Stimulated activated CD8-positive, alpha-beta memory T cell treated with anti-CD3 and anti-CD28 coated beads, Interleukin-2, amount 100 ng/mL, for 1 hour (primary cell): ENCODE measurements around the gene GPC5.

Source experiments
- DNase-seq, 2 donors: peaks; one replicate each; pipeline ENCODE4 v3.0.0-alpha.2; 2020; ENCODE audit warnings: low read depth in 2 of 2

GPC5 gene

GRCh38 chr13:92354583-92354982 is 956.2 kb downstream of the GPC5 start:
- DNase-seq = no peak

DNA sequence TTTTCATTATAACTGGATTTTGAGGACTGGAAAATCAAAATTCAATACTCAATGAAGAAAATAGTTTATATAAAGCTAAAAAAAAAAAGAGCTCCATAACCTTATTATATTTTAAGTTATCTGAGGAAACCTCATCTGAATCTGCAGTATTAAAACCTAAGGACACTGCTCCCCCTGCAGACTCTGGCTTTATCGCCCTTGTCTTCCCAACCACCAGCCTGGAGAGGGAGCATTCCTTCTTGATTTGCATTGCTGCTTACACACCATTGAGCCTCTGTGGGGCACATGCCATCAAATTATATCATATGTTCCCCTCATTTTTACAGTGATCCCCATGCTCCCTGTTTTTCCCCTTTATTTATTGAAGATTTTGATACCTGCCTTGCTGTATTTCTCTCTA is 956.8 kb downstream of the GPC5 start:
- no peak for DNase-seq

GRCh38 chr13:92362717-92363116 is 964.3 kb downstream of the GPC5 start:
- no peak for DNase-seq

GRCh38 chr13:92365904-92366303 is 967.5 kb downstream of the GPC5 start:
- no peak for DNase-seq

DNA sequence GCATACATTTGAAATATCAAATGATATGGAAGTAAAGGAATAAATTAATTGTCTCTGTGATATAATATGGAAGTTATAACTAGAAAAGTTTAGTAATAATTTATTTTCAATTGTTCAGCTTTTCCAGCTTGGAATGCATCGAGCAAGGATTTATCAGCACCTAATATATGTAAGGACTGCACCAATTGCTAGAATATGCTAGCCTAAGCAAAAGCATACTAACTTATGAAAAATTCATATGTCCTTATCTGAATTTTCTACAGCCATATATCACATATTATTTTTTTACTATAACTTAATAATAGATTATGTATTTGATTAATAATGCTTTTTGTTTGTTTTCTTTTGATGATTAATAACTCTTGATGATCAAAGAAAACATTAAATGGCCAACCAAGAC is 979.0 kb downstream of the GPC5 start:
- DNase-seq = no peak

DNA sequence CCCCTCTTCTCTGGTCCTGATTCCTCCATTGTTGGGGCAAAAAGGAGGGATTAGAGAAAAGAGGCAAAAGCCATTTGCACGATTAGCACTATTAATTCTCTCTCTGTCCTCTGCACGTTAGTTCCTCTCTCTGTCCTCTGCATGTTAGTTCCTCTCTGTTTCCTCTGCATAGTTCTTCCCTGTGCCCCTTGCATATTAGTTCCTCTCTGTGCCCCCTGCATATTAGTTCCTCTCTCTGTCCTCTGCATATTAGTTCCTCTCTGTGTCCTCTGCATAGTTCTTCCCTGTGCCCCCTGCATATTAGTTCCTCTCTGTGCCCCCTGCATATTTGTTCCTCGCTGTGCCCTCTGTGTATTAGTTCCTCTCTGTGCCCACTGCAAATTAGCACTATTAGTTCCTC is 981.0 kb downstream of the GPC5 start:
- no peak for DNase-seq

DNA sequence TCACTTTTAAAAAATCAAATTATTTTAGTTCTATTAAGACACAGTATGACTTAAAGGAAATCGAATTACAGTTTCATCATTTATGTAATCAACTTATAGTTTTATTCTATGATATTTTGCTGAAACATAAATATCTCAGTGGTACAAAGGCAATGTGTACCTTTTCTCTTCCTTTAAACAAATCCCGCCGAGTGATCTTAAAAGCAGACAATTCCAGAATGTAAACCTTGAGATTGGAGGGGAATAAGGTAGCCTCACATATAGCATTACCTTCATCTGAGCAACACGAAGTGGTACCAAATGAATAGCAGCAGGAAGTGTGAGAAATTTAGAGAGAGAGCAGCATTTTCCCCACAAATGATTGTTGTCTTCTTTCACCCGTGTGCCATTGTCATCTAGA is 986.0 kb downstream of the GPC5 start:
- no peak for DNase-seq

GRCh38 chr13:92387245-92387644 is 988.8 kb downstream of the GPC5 start:
- no peak for DNase-seq

- DNase-seq = no peak
These were observed 991.8 kb downstream of the GPC5 start for GRCh38 chr13:92390217-92390616.

DNA sequence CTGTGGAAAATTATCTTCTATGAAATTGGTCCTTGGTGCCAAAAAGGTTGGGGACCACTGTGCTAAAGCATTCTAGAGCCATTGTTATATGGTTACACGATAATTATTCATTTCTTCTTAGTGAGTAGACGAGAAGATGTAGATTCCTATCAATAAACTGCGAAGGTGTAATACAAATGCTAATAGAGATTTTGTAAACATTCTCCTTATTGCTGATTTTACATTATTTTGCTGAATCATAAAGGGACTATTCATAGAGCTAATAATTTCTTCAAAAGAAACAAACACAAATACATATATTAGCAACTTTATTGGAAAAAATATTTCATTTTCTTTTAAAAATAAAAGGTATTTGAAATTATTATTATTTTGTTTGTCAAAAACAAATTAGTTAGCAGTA is 1005.2 kb downstream of the GPC5 start:
- DNase-seq = no peak

DNA sequence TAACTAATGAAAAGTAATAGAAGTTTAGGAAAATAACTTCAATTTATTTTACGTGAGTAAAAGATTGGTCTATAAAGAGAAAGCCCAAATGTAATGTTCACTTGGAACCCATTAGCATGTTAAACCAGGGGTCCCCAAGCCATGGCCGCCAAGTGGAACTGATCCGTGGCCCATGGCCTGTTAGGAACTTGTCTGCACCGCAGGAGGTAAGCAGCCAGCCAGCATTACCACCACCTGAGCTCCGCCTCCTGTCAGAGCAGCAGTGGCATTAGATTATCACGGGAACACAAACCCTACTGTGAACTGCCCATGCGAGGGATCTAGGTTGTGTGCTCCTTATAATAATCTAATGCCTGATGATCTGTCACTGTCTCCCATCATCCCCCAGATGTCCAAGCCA is 1009.4 kb downstream of the GPC5 start:
- DNase-seq = no peak

DNA sequence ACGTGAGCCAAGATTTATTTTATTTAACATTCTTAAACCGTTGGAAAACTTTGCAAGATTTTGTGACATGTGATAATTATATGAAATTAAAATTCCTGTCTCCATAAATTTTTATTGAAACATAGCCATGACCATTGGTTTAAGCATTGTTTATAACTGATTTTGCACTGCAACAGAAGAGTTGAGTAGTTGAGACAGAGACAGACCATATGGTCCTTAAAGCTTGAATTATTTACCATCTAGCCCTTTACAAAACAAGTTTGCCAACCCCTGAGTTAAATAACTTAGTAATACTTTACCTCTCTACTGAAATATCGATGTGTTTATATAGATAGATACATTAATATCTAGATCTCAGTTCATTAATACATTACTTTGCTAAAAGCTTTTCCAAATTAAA is 1014.1 kb downstream of the GPC5 start:
- no peak for DNase-seq

DNA sequence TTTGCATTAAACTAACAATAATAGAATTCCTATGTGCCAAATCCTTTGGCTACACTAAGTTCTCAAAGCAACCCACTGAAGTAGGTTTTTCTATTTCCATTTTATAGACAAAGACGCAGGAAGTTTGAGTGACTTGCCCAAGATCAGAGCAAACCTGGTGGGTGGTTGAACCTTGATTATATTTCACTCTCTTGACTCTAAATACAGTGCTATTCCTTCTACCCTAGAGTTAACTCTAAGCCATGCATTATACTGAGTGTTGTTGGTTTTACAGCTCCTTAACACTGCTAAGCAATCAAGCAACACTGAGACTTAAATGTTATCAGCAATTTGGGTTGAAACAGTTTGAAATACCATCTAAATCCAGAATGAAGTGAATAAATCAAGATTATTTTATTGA is 1014.6 kb downstream of the GPC5 start:
- no peak for DNase-seq

GRCh38 chr13:92413452-92413851 is 1015.0 kb downstream of the GPC5 start:
- no peak for DNase-seq

DNA sequence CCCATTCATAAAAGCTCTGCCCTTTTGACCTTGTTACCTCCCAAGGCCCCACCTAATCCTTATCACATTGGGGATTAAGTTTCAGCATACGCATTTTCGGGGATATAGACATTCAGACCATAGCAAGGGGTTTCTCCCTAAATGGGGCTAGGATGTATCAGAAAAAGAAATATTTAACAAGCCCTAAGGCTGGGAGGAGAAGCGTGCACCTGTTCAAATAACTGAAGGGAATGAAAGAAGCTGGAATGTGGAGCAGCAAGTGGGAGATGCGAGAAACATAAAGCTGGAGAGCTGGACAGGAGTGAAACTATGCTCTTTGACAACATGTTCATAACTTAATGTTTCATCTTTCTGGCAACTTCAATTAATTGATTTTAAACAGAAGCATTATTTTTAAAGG is 1016.4 kb downstream of the GPC5 start:
- no peak for DNase-seq

GRCh38 chr13:92415781-92416180 is 1017.4 kb downstream of the GPC5 start:
- no peak for DNase-seq

GRCh38 chr13:92418818-92419412 is 1020.5 kb downstream of the GPC5 start:
- no peak for DNase-seq

DNA sequence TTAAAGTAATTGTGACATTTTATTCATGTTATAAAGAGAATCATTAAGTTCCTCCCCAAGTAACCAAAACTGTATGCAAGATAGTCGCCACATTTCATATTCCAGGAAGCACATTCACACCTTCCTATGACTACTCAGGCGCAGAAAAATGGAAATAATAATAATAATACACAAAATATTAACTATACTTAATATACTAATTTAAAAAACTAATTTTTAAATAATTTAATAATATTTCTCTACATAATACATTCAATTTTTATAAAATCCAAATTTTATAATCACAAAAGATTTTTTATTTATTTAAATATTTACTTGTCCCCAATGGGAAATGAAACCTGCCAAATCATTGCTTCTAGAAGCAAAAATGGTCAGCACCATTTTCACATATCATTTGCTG is 1030.8 kb downstream of the GPC5 start:
- DNase-seq = no peak

DNA sequence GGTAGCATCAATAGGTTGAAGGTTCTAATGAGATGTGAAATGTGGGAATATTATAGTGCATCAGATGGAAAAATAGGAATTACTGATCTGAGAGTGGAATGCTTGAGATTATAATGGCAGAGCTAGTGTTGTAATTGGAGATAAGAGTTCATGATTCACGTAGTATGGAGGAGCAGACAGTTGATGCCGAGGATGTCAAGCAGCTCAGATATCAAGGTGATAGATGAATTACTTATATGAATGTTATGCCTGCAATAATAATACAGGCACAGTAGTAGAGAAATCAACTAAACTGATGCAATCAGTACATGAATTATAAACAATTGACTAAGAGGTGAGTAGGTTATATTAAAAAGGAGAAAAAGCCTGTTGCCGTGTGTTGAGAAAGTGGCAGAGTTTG is 1035.0 kb downstream of the GPC5 start:
- DNase-seq = no peak

GRCh38 chr13:92433963-92434362 is 1035.5 kb downstream of the GPC5 start:
- DNase-seq = no peak

DNA sequence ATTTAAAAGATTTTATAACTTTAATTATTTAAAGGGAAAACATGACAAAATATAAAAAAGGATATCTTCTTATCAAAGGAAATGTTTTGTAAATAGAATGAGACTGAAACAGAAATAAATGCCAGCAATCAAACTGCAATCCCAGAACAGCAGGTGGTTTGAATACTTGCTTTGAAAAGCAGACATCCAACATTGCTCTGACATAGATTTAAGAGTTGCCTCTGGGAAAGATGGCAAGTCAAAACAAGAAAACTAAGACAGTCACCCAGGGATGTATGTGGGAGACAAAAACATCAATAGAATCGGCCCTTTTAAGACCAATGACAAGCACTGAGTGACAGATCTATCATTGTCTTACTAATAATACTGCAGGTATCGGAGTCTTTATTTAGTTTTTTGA is 1038.5 kb downstream of the GPC5 start:
- no peak for DNase-seq

DNA sequence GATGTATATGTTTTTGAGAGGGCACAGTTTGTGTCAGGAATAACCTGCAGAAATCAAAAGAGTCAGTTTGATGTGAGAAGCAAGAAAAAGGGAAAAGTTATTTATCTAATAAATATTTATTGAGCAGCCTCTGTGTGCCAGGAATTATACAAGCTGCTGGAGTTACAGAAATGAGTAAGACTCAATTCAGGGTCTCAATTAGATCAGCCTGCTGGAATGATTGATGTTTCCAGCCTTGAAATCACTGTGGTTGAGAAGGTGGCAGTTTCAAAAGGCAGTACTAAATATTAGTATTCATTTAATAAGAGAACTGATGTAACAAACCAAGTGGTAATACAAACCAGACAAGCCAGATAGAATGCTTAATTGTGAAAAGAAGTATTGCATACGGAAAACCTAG is 1045.8 kb downstream of the GPC5 start:
- no peak for DNase-seq

DNA sequence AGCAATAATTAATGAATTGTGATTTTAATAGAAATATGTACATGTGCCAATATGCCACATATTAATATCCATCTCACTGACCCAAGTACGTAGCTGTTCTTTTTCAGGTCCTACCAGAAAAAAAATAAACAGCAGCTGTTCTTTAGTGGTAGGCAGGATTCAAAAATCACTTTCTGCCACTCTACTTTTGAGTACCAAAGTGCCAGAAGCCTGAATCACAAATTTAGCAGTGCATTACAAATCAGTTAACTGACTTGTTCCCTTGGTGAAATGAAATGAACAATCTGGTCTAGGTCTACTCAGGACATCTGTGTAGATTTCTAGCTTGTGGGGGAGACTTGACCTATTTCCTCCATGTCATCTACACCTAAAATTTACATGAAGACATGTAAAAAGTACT is 1052.6 kb downstream of the GPC5 start:
- DNase-seq = no peak

GRCh38 chr13:92452840-92453239 is 1054.4 kb downstream of the GPC5 start:
- no peak for DNase-seq

GRCh38 chr13:92459306-92459705 is 1060.9 kb downstream of the GPC5 start:
- no peak for DNase-seq
